ENCODE data around the gene MS4A4A. TPM values are rescaled to one million over a fixed set of nuclear protein-coding genes. Genes with fewer than 3 reads are reported as not detected.
A peak's percentile ranks its signal among the peaks of the same experiment; 100 is the strongest.

Gene MS4A4A
- total RNA-seq, 2 donors from 2014 or later = not detected

GRCh38 chr11:60314635-60315321, 34.3 kb downstream of the MS4A4A start:
- Histone ChIP-seq H3K27ac (ENCODE audit: low read depth, low read length) (no peak overlapping the region), H3K4me3 (ENCODE audit: low read length) (no peak overlapping the region), H3K36me3 (ENCODE audit: control insufficient read depth, insufficient read depth, low read length) (no peaks in the 10 kb centered on the region), H3K9ac (ENCODE audit: extremely low read depth, low read length, poor library complexity, severe bottlenecking) (no peak overlapping the region), H3K4me1 (ENCODE audit: control insufficient read depth, insufficient read depth, low read length) (no peaks in the 10 kb centered on the region), H3K27me3 (ENCODE audit: control insufficient read depth, insufficient read depth, low read length, poor library complexity, severe bottlenecking) (no peaks in the 10 kb centered on the region), H3K9me3 (ENCODE audit: control insufficient read depth, low read length) (no peaks in the 10 kb centered on the region)
- peak; percentile 13 for TF ChIP-seq CTCF (conservative IDR thresholded peaks at IDR 0.05)
- Mint-ChIP-seq H3K27ac (no peak overlapping the region), H3K9me3 (no peaks in the 10 kb centered on the region), H3K27me3 (ENCODE audit: insufficient read depth) (no peaks in the 10 kb centered on the region), H3K4me3 (no peak overlapping the region), H3K4me1 (no peaks in the 10 kb centered on the region), H3K36me3 (ENCODE audit: low read depth) (no peaks in the 10 kb centered on the region)
- DNase-seq = peak; percentile 44
- WGBS, 2 experiments (ENCODE audit: insufficient coverage in 1 of 2, insufficient read length in 1 of 2) = 76% methylated on average over 2 of the region's 2 CpGs; no CpG with 5 or more reads in 1 of the 2 experiments

GRCh38 chr11:60315871-60316270, 35.4 kb downstream of the MS4A4A start:
- H3K4me1 ChIP-seq (ENCODE audit: control insufficient read depth, insufficient read depth, low read length) = no peaks in the 10 kb centered on the region
- DNase-seq = no peak
- Mint-ChIP-seq H3K9me3 (no peaks in the 10 kb centered on the region), H3K36me3 (ENCODE audit: low read depth) (no peaks in the 10 kb centered on the region), H3K4me1 (no peaks in the 10 kb centered on the region), H3K27me3 (ENCODE audit: insufficient read depth) (no peaks in the 10 kb centered on the region), H3K4me3 (no peak overlapping the region), H3K27ac (no peak overlapping the region)
- H3K9me3 ChIP-seq (ENCODE audit: control insufficient read depth, low read length) = no peaks in the 10 kb centered on the region
- no peak for TF ChIP-seq CTCF (conservative IDR thresholded peaks at IDR 0.05)
- no peaks in the 10 kb centered on the region for H3K27me3 ChIP-seq (ENCODE audit: control insufficient read depth, insufficient read depth, low read length, poor library complexity, severe bottlenecking)
- no peak overlapping the region for H3K9ac ChIP-seq (ENCODE audit: extremely low read depth, low read length, poor library complexity, severe bottlenecking)
- H3K4me3 ChIP-seq (ENCODE audit: low read length) = no peak overlapping the region
- H3K27ac ChIP-seq (ENCODE audit: low read depth, low read length) = no peak overlapping the region
- no peaks in the 10 kb centered on the region for H3K36me3 ChIP-seq (ENCODE audit: control insufficient read depth, insufficient read depth, low read length)

GRCh38 chr11:60316317-60316716, 35.9 kb downstream of the MS4A4A start:
- Mint-ChIP-seq H3K36me3 (ENCODE audit: low read depth) (no peaks in the 10 kb centered on the region), H3K27ac (no peak overlapping the region), H3K27me3 (ENCODE audit: insufficient read depth) (no peaks in the 10 kb centered on the region), H3K9me3 (no peaks in the 10 kb centered on the region), H3K4me3 (no peak overlapping the region), H3K4me1 (peaks cover 1% of the 10 kb centered on the region)
- no peak for TF ChIP-seq CTCF (conservative IDR thresholded peaks at IDR 0.05)
- H3K4me1 ChIP-seq (ENCODE audit: control insufficient read depth, insufficient read depth, low read length) = no peaks in the 10 kb centered on the region
- H3K27me3 ChIP-seq (ENCODE audit: control insufficient read depth, insufficient read depth, low read length, poor library complexity, severe bottlenecking) = no peaks in the 10 kb centered on the region
- DNase-seq = no peak
- H3K9me3 ChIP-seq (ENCODE audit: control insufficient read depth, low read length) = no peaks in the 10 kb centered on the region
- no peak overlapping the region for H3K9ac ChIP-seq (ENCODE audit: extremely low read depth, low read length, poor library complexity, severe bottlenecking)
- H3K27ac ChIP-seq (ENCODE audit: low read depth, low read length) = no peak overlapping the region
- H3K36me3 ChIP-seq (ENCODE audit: control insufficient read depth, insufficient read depth, low read length) = no peaks in the 10 kb centered on the region
- no peak overlapping the region for H3K4me3 ChIP-seq (ENCODE audit: low read length)
- 82 to 90% methylated on average over 2 of the region's 2 CpGs for WGBS, 2 experiments (ENCODE audit: insufficient coverage in 1 of 2, insufficient read length in 1 of 2)
